Measurements from ENCODE around the gene IL36RN.

The IL36RN gene

DNA sequence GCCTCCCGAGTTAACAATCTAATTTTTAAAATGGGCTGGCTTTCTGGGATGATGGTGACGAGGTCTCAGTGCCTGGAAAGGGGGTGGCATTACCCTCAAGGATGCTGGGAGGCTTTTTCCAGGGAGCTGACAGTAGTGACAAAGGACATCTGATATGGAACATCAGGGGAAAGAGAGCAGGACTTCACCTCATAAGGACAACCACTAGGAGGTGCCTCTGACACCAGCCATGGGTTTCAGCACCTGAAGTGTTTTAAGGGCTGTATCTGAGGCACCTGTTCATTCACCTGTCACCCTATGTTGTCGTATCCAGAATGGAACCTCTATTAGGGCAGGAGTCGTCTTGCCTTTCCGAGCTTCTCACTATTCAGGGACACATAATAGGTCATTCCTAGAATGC, 17.1 kb upstream of the IL36RN start:
- Histone ChIP-seq H3K4me3 (ENCODE audit: low read length) (no peak overlapping the region), H2AFZ (ENCODE audit: low read length) (no peak overlapping the region), H3F3A (ENCODE audit: insufficient read depth, low read length) (no peaks in the 10 kb centered on the region), H3K4me2 (ENCODE audit: low read depth, low read length) (no peak overlapping the region), H3K36me3 (replicated peaks; ENCODE audit: insufficient read depth, low read length) (no peaks in the 10 kb centered on the region), H3K27me3 (replicated peaks; ENCODE audit: insufficient read depth, low read length) (no peaks in the 10 kb centered on the region), H3K9me2 (replicated peaks; ENCODE audit: insufficient read depth, low read length) (no peaks in the 10 kb centered on the region), H3K79me2 (ENCODE audit: low read length) (no peaks in the 10 kb centered on the region), H3K27ac (ENCODE audit: low read length) (no peak overlapping the region), H3K4me1 (ENCODE audit: low read length) (peaks cover 5% of the 10 kb centered on the region; the same call in 1 of the 2 replicates), H3K9me3 (replicated peaks; ENCODE audit: insufficient read depth, low read length) (no peaks in the 10 kb centered on the region), H3K9ac (ENCODE audit: low read length) (no peak overlapping the region), H4K20me1 (ENCODE audit: insufficient read depth, low read length) (no peaks in the 10 kb centered on the region)
- TF ChIP-seq, protein P1, sequence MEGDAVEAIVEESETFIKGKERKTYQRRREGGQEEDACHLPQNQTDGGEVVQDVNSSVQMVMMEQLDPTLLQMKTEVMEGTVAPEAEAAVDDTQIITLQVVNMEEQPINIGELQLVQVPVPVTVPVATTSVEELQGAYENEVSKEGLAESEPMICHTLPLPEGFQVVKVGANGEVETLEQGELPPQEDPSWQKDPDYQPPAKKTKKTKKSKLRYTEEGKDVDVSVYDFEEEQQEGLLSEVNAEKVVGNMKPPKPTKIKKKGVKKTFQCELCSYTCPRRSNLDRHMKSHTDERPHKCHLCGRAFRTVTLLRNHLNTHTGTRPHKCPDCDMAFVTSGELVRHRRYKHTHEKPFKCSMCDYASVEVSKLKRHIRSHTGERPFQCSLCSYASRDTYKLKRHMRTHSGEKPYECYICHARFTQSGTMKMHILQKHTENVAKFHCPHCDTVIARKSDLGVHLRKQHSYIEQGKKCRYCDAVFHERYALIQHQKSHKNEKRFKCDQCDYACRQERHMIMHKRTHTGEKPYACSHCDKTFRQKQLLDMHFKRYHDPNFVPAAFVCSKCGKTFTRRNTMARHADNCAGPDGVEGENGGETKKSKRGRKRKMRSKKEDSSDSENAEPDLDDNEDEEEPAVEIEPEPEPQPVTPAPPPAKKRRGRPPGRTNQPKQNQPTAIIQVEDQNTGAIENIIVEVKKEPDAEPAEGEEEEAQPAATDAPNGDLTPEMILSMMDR (IDR thresholded peaks at IDR 0.05; ENCODE audit: low read length): peak; percentile 39
- TF ChIP-seq EZH2phosphoT487 (IDR thresholded peaks at IDR 0.05; ENCODE audit: low read length) (no peak), EZH2 (optimal IDR thresholded peaks at IDR 0.05; ENCODE audit: low read depth, low read length) (no peak)
- peak; percentile 37 for DNase-seq

DNA sequence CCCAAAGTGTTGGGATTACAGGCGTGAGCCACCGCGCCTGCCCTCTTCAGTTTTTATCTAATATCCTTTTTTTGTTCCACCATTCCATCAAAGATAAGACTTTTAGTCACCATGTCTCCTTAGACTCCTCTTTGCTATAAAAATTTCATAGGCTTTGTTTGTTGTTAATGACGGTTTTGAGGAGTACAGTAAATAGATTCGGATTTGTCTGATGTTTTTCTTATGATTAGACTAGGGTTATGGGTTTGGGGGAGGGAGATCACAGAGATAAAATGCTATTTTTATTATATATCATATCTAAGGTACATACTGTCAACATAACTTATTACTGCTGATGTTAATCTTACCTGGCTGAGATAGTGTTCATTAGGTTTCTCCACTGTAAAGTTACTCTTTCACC, 12.5 kb upstream of the IL36RN start:
- no peaks in the 10 kb centered on the region for H3K9me3 ChIP-seq (replicated peaks; ENCODE audit: insufficient read depth, low read length)
- no peak for DNase-seq
- H3K4me3 ChIP-seq (ENCODE audit: low read length): no peak overlapping the region
- TF ChIP-seq EZH2 (optimal IDR thresholded peaks at IDR 0.05; ENCODE audit: low read depth, low read length): no peak
- TF ChIP-seq, protein P1 (IDR thresholded peaks at IDR 0.05; ENCODE audit: low read length): no peak
- H4K20me1 ChIP-seq (ENCODE audit: insufficient read depth, low read length): no peaks in the 10 kb centered on the region
- H3K4me1 ChIP-seq (ENCODE audit: low read length): no peaks in the 10 kb centered on the region
- no peak overlapping the region for H2AFZ ChIP-seq (ENCODE audit: low read length)
- no peaks in the 10 kb centered on the region for H3K79me2 ChIP-seq (ENCODE audit: low read length)
- no peaks in the 10 kb centered on the region for H3K36me3 ChIP-seq (replicated peaks; ENCODE audit: insufficient read depth, low read length)
- H3K4me2 ChIP-seq (ENCODE audit: low read depth, low read length): no peak overlapping the region
- no peak overlapping the region for H3K27ac ChIP-seq (ENCODE audit: low read length)
- no peaks in the 10 kb centered on the region for H3F3A ChIP-seq (ENCODE audit: insufficient read depth, low read length)
- no peaks in the 10 kb centered on the region for H3K9me2 ChIP-seq (replicated peaks; ENCODE audit: insufficient read depth, low read length)
- H3K27me3 ChIP-seq (replicated peaks; ENCODE audit: insufficient read depth, low read length): no peaks in the 10 kb centered on the region
- H3K9ac ChIP-seq (ENCODE audit: low read length): no peak overlapping the region

DNA sequence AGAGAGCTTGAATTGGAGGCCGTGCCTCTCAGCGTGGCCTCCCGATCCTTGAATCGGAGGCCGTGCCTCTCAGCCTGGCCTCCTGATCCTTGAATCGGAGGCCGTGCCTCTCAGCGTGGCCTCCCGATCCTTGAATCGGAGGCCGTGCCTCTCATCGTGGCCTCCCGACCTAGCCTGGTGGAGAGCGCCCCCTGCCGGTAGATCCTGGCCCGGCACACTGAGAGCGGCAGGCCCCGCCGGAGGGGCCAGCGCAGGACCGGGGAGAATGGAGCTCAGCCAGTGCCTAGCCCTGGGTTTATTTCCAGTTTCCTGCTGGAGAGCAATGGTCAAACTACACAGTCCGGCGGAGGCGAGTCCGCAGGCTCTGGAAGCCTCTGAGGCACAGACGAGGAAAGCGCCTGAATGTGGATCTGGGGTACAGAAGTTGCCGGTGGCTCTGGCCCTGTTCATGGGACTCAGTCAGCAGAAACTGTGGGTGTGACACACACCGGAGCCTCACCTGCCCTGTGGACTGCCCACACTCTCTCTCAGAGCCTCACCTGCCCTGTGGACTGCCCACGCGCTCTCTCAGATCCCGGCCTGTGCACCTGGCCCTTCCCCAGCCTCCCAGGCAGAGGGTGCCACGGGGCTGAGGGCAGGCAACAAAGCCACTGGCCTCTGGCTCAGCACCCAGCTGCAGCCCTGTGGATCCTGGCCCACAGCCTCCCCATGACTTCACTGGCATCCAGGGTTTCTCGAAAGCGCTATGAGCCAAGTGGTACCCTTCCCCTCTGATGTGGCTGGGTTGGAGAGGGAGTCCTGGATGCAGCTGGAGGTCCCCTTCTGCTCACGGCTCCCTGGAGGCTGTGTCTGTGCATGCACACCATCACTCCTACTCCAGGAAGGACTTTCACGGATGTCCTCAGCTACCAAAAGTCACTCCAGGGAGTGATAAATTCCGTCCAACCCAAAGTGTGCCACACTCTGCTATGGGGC, 7.8 kb upstream of the IL36RN start:
- Histone ChIP-seq H3K79me2 (ENCODE audit: low read length) (no peaks in the 10 kb centered on the region), H3K27me3 (replicated peaks; ENCODE audit: insufficient read depth, low read length) (no peaks in the 10 kb centered on the region), H2AFZ (ENCODE audit: low read length) (no peak overlapping the region), H4K20me1 (ENCODE audit: insufficient read depth, low read length) (no peaks in the 10 kb centered on the region), H3K4me1 (ENCODE audit: low read length) (peaks cover 12% of the 10 kb centered on the region), H3K4me2 (ENCODE audit: low read depth, low read length) (no peak overlapping the region), H3K27ac (ENCODE audit: low read length) (no peak overlapping the region), H3K4me3 (ENCODE audit: low read length) (no peak overlapping the region), H3K9me2 (replicated peaks; ENCODE audit: insufficient read depth, low read length) (no peaks in the 10 kb centered on the region), H3K9ac (ENCODE audit: low read length) (no peak overlapping the region), H3K36me3 (replicated peaks; ENCODE audit: insufficient read depth, low read length) (no peaks in the 10 kb centered on the region), H3F3A (ENCODE audit: insufficient read depth, low read length) (peaks cover 10% of the 10 kb centered on the region), H3K9me3 (replicated peaks; ENCODE audit: insufficient read depth, low read length) (no peaks in the 10 kb centered on the region; the same call in 1 of the 2 replicates)
- DNase-seq: no peak
- no peak for TF ChIP-seq EZH2phosphoT487 (IDR thresholded peaks at IDR 0.05; ENCODE audit: low read length)
- TF ChIP-seq, protein P1 (IDR thresholded peaks at IDR 0.05; ENCODE audit: low read length): no peak; the same call in 1 of the 2 replicates
- no peak for TF ChIP-seq EZH2 (optimal IDR thresholded peaks at IDR 0.05; ENCODE audit: low read depth, low read length)

All from MM.1S (cell line).